ENCODE results near the gene SHLD1.
A peak's percentile ranks its signal among the peaks of the same experiment; 100 is the strongest.

Gene SHLD1

GRCh38 chr20:5910186-5910585 lies 160.0 kb downstream of the SHLD1 start:
- DNase-seq = peak; percentile 30

DNA sequence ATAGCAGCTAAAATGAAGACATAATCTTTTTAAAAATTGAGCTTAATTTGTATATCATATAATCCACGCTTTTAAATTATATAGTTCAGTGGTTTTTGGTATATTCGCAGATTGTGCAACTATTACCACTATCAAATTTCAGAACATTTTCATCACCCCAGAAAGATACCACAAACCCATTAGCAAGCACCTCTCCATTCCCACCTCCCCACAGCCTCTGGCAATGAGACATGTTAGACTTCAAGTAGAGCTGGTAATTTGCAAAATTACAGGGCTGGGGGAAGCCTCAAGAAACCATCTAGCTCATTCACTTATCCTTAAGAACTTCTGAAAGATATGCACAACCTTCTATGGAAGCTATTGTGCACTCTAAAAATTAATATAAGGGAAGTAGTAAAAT lies 163.0 kb downstream of the SHLD1 start:
- no peak for DNase-seq

Measured in DMS53 (cell line).